HG02970 (cell line): ENCODE measurements around the gene CACNB2.
"Not testable (repeated sequence)": the region's sequence is repeated elsewhere in the genome, so short reads cannot be mapped to it uniquely, and the experiment has no call there.

Experiments used
- ATAC-seq: cut with Tn5 transposase; IDR thresholded peaks from one replicate; pipeline ENCODE4 v1.9.1; 2021; ENCODE audit warnings: mild to moderate bottlenecking, moderate library complexity, moderate number of reproducible peaks; ENCODE audit not compliant: unreplicated experiment, low FRiP score

CACNB2 gene

DNA sequence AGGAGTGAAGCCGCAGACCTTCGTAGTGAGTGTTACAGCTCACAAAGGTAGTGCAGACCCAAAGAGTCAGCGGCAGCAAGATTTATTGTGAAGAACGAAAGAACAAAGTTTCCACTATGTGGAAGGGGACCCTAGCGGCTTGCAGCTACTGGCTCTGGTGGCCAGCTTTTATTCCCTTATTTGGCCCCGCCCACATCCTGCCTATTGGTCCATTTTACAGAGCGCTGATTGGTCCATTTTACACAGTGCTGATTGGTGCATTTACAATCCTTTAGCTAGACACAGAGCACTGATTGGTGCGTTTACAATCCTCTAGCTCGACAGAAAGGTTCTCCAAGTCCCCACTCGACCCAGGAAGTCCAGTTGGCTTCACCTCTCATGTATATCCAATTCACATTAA, 446.4 kb downstream of the CACNB2 start:
- not testable (repeated sequence) for ATAC-seq

DNA sequence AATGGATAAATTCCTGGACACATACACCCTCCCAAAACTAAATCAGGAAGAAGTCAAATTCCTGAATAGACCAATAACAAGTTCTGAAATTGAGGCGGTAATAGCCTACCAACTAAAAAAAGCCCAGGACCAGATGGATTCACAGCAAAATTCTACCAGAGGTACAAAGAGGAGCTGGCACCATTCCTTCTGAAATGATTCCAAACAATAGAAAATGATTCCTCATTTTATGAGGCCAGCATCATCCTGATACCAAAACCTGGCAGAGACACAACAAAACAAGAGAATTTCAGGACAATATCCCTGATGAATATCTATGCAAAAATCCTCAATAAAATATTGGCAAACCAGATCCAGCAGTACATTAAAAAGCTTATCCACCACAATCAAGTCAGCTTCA, 450.9 kb downstream of the CACNB2 start:
- ATAC-seq: not testable (repeated sequence)
